Omental fat pad (tissue), 4 donors: ENCODE measurements around the gene HTATSF1. TPM values are rescaled to one million over a fixed set of nuclear protein-coding genes. Genes with fewer than 3 reads are reported as not detected.

Experiments used
- ATAC-seq: fragments of 150-250 bp; one replicate; pipeline ENCODE4 v1.9.1; 2016; ENCODE audit warnings: mild to moderate bottlenecking, moderate library complexity; ENCODE audit not compliant: low FRiP score
- DNase-seq: peaks from one replicate; pipeline ENCODE4 v3.0.0-alpha.2; 2019; ENCODE audit warnings: low spot score
- CTCF ChIP-seq, 3 donors: fragments of 450-650 bp; IDR thresholded peaks; one replicate each; pipeline ENCODE4 v1.5.1; 2016 to 2017; ENCODE audit warnings: antibody characterized with exemption in 3 of 3, mild to moderate bottlenecking in 3 of 3, moderate library complexity in 2 of 3
- total RNA-seq, 4 donors: library from RNA; depleted of rRNA; stranded (reverse); fragments of >200 nt; gene quantifications; one replicate each; pipeline ENCODE4 v1.1.0, GENCODE V29; 2016

The HTATSF1 gene
- total RNA-seq, 4 donors from 2014 or later, result 42.6 to 55.7 (median 49.2) TPM

DNA sequence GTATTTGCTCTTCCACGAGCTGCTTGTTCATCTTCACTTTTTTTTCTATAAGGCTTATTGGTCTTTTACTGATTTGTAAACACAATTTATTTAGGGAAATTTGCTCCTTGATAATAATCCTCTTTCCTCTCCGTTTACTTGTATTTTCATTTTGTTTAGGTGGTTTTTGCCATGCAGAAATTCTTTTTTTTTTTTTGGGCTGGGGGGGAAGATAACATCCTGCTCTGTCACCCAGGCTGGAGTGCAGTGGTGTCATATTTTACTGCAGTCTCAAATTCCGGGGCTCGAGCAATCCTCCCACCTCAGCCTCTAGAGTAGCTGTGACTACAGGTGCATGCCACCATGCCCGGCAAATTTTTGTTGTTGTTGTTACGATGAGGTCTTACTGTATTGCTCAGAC, 41.3 kb upstream of the HTATSF1 start:
- DNase-seq, result no peak
- no peak for ATAC-seq
- TF ChIP-seq CTCF (IDR thresholded peaks at IDR 0.05), result no peak

GRCh38 chrX:136457303-136457917, 40.0 kb upstream of the HTATSF1 start:
- DNase-seq, result no peak
- ATAC-seq, result no peak
- TF ChIP-seq CTCF (IDR thresholded peaks at IDR 0.05), result no peak

GRCh38 chrX:136464589-136464988, 32.8 kb upstream of the HTATSF1 start:
- DNase-seq, result no peak
- ATAC-seq, result no peak
- no peak for TF ChIP-seq CTCF (IDR thresholded peaks at IDR 0.05)

DNA sequence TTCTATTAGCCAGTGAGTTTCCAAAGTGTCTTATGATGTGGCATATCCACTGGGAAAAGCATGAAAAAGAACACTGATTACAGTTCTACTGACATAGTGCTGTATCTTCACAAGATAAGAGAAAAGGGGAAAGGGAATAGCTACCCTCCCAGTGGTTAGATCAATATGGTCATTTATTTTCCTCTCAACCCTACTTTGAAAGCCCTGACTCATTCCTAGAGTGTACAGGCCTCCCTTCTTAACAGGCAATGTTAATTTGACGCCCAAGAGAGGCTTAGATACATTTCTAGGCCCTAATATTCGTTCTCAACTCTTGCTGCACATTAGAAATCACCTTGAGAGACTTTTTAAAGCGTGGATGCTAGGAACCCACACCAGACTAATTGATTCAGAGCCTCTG, 30.1 kb upstream of the HTATSF1 start:
- no peak for DNase-seq
- no peak for TF ChIP-seq CTCF (IDR thresholded peaks at IDR 0.05)
- no peak for ATAC-seq

- ATAC-seq (no peak), DNase-seq (no peak)
- TF ChIP-seq CTCF (IDR thresholded peaks at IDR 0.05), result no peak
Observed at GRCh38 chrX:136468391-136469103, 28.8 kb upstream of the HTATSF1 start.

GRCh38 chrX:136473663-136474062, 23.7 kb upstream of the HTATSF1 start:
- ATAC-seq, result no peak
- no peak for DNase-seq
- no peak for TF ChIP-seq CTCF (IDR thresholded peaks at IDR 0.05)

DNA sequence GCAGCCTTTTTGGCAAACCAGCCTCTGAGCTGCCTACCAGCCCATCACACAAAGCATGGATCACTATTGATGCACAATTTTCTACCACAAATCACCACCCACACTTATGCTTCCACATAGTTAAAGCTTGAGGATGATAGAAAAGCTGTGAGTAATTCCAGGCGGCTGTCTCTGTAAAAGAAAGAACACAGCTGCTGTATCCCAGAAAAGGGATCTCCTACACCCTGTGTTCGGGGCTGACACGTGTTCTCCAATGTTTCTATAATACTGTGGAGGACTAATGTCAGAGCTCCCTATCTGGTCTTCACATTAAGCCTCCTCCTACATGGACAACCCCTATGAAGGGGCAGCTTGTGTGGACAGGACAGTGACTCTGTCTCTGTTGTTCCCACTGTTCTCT, 22.2 kb upstream of the HTATSF1 start:
- DNase-seq (no peak), ATAC-seq (no peak)
- TF ChIP-seq CTCF (IDR thresholded peaks at IDR 0.05), result no peak
